CD4-positive, alpha-beta memory T cell (primary cell): ENCODE results near the gene DYNC2LI1. TPM values are rescaled to one million over a fixed set of nuclear protein-coding genes. Genes with fewer than 3 reads are reported as not detected.

Experiments
- CTCF ChIA-PET: fragments of 350-600 bp; sonication (Branson Sonifier 250); formaldehyde crosslinking; loops from one replicate; lab custom pipeline; 2021; ENCODE audit warnings: inconsistent platforms; ENCODE audit not compliant: partially characterized antibody; lab: Charles Lee
- POLR2A ChIA-PET: fragments of 350-600 bp; sonication (Branson Sonifier 250); formaldehyde crosslinking; loops from one replicate; lab custom pipeline; 2021; ENCODE audit not compliant: partially characterized antibody; lab: Charles Lee
- DNase-seq, 5 donors: peaks; one replicate each; pipeline versions ENCODE4 v3.0.0 to v3.0.0-alpha.2; 2020 to 2022; ENCODE audit warnings: mixed read lengths in 1 of 5
- H3K27ac ChIP-seq: one replicate; pipeline ENCODE4 v1.7.0; 2013; ENCODE audit warnings: low read depth, low read length
- H3K27me3 ChIP-seq: 2 replicates; pipeline ENCODE4 v1.7.0; 2013; ENCODE audit warnings: mild to moderate bottlenecking, low read length, moderate library complexity; ENCODE audit not compliant: insufficient read depth
- H3K36me3 ChIP-seq: 2 replicates; pipeline ENCODE4 v1.7.0; 2013; ENCODE audit warnings: mild to moderate bottlenecking, low read length, moderate library complexity; ENCODE audit not compliant: insufficient read depth
- H3K4me1 ChIP-seq: 2 replicates; pipeline ENCODE4 v1.7.0; 2013; ENCODE audit warnings: mild to moderate bottlenecking, low read length, moderate library complexity; ENCODE audit not compliant: insufficient read depth
- H3K4me3 ChIP-seq, 2 donors: one replicate each; pipeline ENCODE4 v1.7.0; 2013; ENCODE audit warnings: low read length in 2 of 2, mild to moderate bottlenecking in 1 of 2
- H3K9me3 ChIP-seq, 2 donors: one replicate each; pipeline ENCODE4 v1.7.0; 2013; ENCODE audit warnings: low read length in 2 of 2, control low read depth in 1 of 2; ENCODE audit not compliant: control insufficient read depth in 1 of 2
- H3K27ac Mint-ChIP-seq, 7 donors: one replicate each; pipeline ENCODE4 v1.8.0; 2020 to 2021; ENCODE audit warnings: mixed read lengths in 7 of 7, mild to moderate bottlenecking in 6 of 7, inconsistent platforms in 3 of 7, moderate library complexity in 3 of 7
- H3K27me3 Mint-ChIP-seq, 2 donors: one replicate each; pipeline ENCODE4 v1.8.0; 2020 to 2021; ENCODE audit warnings: mixed read lengths in 2 of 2
- H3K36me3 Mint-ChIP-seq, 2 donors: one replicate each; pipeline ENCODE4 v1.8.0; 2020 to 2021; ENCODE audit warnings: mixed read lengths in 2 of 2, inconsistent platforms in 1 of 2, mild to moderate bottlenecking in 1 of 2
- H3K4me1 Mint-ChIP-seq, 4 donors: one replicate each; pipeline ENCODE4 v1.8.0; 2020 to 2021; ENCODE audit warnings: mixed read lengths in 4 of 4, mild to moderate bottlenecking in 1 of 4
- H3K4me3 Mint-ChIP-seq, 8 donors: one replicate each; pipeline ENCODE4 v1.8.0; 2020 to 2021; ENCODE audit warnings: mixed read lengths in 8 of 8, mild to moderate bottlenecking in 7 of 8, moderate library complexity in 6 of 8, inconsistent platforms in 3 of 8
- H3K9me3 Mint-ChIP-seq, 8 donors: one replicate each; pipeline ENCODE4 v1.8.0; 2020 to 2021; ENCODE audit warnings: mixed read lengths in 8 of 8, mild to moderate bottlenecking in 5 of 8, inconsistent platforms in 3 of 8, moderate library complexity in 1 of 8
- intact Hi-C: fragments of 100-400 bp; cut with micrococcal nuclease; formaldehyde crosslinking; loops from one replicate; pipeline ENCODE4 v1.15.1; 2023
- polyA plus RNA-seq, 2 donors: library from polyadenylated mRNA; unstranded; fragments of 300-500 nt; fragmentation: Illumina TruSeq; gene quantifications; one replicate each; pipeline ENCODE4 v1.2.3, GENCODE V29; 2021
- total RNA-seq, 2 experiments: library from RNA; stranded (reverse); gene quantifications; one replicate each; pipeline ENCODE4 v1.2.3, GENCODE V29; 2021

The DYNC2LI1 gene
- total and polyA plus RNA-seq, 4 experiments from 2014 or later: 2.9 to 7.1 (median 4.5) TPM

- H3K4me1 Mint-ChIP-seq: no peaks in the 10 kb centered on the region
- no peak for DNase-seq
- H3K36me3 Mint-ChIP-seq: peaks cover 2 to 3% of the 10 kb centered on the region in 2 donors
- Histone ChIP-seq H3K27me3 (no peaks in the 10 kb centered on the region), H3K36me3 (no peaks in the 10 kb centered on the region), H3K4me1 (no peaks in the 10 kb centered on the region), H3K4me3 (no peak overlapping the region), H3K9me3 (no peaks in the 10 kb centered on the region), H3K27ac (no peak overlapping the region)
- ChIA-PET CTCF (no interaction called here), POLR2A (no interaction called here)
- H3K4me3 Mint-ChIP-seq: no peak overlapping the region
- H3K27me3 Mint-ChIP-seq: no peaks in the 10 kb centered on the region
- intact Hi-C loops: no loop called here
- H3K27ac Mint-ChIP-seq: no peak overlapping the region
- peaks cover 0 to 3% (median 0%) of the 10 kb centered on the region in 8 donors for H3K9me3 Mint-ChIP-seq
These were observed 39.1 kb downstream of the DYNC2LI1 start for GRCh38 chr2:43812947-43813346.

- no peaks in the 10 kb centered on the region for H3K9me3 ChIP-seq
- Mint-ChIP-seq H3K4me3 (no peak overlapping the region), H3K27ac (no peak overlapping the region), H3K9me3 (peaks cover 0 to 3% (median 0%) of the 10 kb centered on the region in 8 donors), H3K36me3 (peaks cover 2 to 3% of the 10 kb centered on the region in 2 donors), H3K27me3 (no peaks in the 10 kb centered on the region), H3K4me1 (no peaks in the 10 kb centered on the region)
- ChIA-PET POLR2A (no interaction called here), CTCF (no interaction called here)
- no peak overlapping the region for H3K27ac ChIP-seq
- H3K4me3 ChIP-seq: no peak overlapping the region
- H3K4me1 ChIP-seq: no peaks in the 10 kb centered on the region
- DNase-seq: no peak
- intact Hi-C loops: no loop called here
- H3K36me3 ChIP-seq: no peaks in the 10 kb centered on the region
- no peaks in the 10 kb centered on the region for H3K27me3 ChIP-seq
These were observed 40.9 kb downstream of the DYNC2LI1 start for GRCh38 chr2:43814711-43815110.

GRCh38 chr2:43818761-43819160, 44.9 kb downstream of the DYNC2LI1 start:
- no peak for DNase-seq
- no peak overlapping the region for H3K27ac ChIP-seq
- POLR2A ChIA-PET: no interaction called here
- H3K36me3 Mint-ChIP-seq: peaks cover 0 to 2% of the 10 kb centered on the region in 2 donors
- H3K9me3 ChIP-seq: no peaks in the 10 kb centered on the region
- H3K36me3 ChIP-seq: no peaks in the 10 kb centered on the region
- H3K4me1 Mint-ChIP-seq: no peaks in the 10 kb centered on the region
- CTCF ChIA-PET: no interaction called here
- H3K4me1 ChIP-seq: no peaks in the 10 kb centered on the region
- H3K4me3 Mint-ChIP-seq: no peak overlapping the region
- peaks cover 0 to 3% (median 0%) of the 10 kb centered on the region in 8 donors for H3K9me3 Mint-ChIP-seq
- no peak overlapping the region for H3K27ac Mint-ChIP-seq
- H3K4me3 ChIP-seq: no peak overlapping the region
- peaks cover 9 to 15% of the 10 kb centered on the region in 2 donors for H3K27me3 Mint-ChIP-seq
- intact Hi-C loops: no loop called here
- H3K27me3 ChIP-seq: no peaks in the 10 kb centered on the region

- H3K27me3 Mint-ChIP-seq: peaks cover 10 to 19% of the 10 kb centered on the region in 2 donors
- ChIA-PET POLR2A (no interaction called here), CTCF (no interaction called here)
- no peak overlapping the region for H3K27ac Mint-ChIP-seq
- H3K27ac ChIP-seq: no peak overlapping the region
- no peaks in the 10 kb centered on the region for H3K4me1 ChIP-seq
- no peaks in the 10 kb centered on the region for H3K4me1 Mint-ChIP-seq
- H3K36me3 Mint-ChIP-seq: peaks cover 0 to 2% of the 10 kb centered on the region in 2 donors
- H3K4me3 Mint-ChIP-seq: no peak overlapping the region
- peaks cover 0 to 3% (median 0%) of the 10 kb centered on the region in 8 donors for H3K9me3 Mint-ChIP-seq
- H3K4me3 ChIP-seq: no peak overlapping the region
- H3K36me3 ChIP-seq: no peaks in the 10 kb centered on the region
- H3K27me3 ChIP-seq: no peaks in the 10 kb centered on the region
- intact Hi-C loops: no loop called here
- no peaks in the 10 kb centered on the region for H3K9me3 ChIP-seq
- no peak for DNase-seq
These were observed 45.8 kb downstream of the DYNC2LI1 start for GRCh38 chr2:43819491-43820163.

GRCh38 chr2:43822839-43823238, 49.0 kb downstream of the DYNC2LI1 start:
- Mint-ChIP-seq H3K27me3 (peaks cover 15 to 26% of the 10 kb centered on the region in 2 donors), H3K4me3 (no peak overlapping the region), H3K4me1 (no peaks in the 10 kb centered on the region), H3K36me3 (no peaks in the 10 kb centered on the region), H3K9me3 (no peaks in the 10 kb centered on the region), H3K27ac (no peak overlapping the region)
- H3K36me3 ChIP-seq: no peaks in the 10 kb centered on the region
- H3K9me3 ChIP-seq: no peaks in the 10 kb centered on the region
- ChIA-PET POLR2A (no interaction called here), CTCF (no interaction called here)
- H3K4me3 ChIP-seq: no peak overlapping the region
- no peaks in the 10 kb centered on the region for H3K27me3 ChIP-seq
- DNase-seq: no peak
- no peaks in the 10 kb centered on the region for H3K4me1 ChIP-seq
- intact Hi-C loops: no loop called here
- no peak overlapping the region for H3K27ac ChIP-seq

- Histone ChIP-seq H3K27me3 (no peaks in the 10 kb centered on the region), H3K4me3 (no peak overlapping the region), H3K27ac (no peak overlapping the region), H3K36me3 (no peaks in the 10 kb centered on the region), H3K4me1 (no peaks in the 10 kb centered on the region), H3K9me3 (no peaks in the 10 kb centered on the region)
- H3K4me3 Mint-ChIP-seq: no peak overlapping the region
- H3K27ac Mint-ChIP-seq: no peak overlapping the region
- POLR2A ChIA-PET: no interaction called here
- H3K4me1 Mint-ChIP-seq: no peaks in the 10 kb centered on the region
- DNase-seq: no peak
- CTCF ChIA-PET: no interaction called here
- peaks cover 15 to 27% of the 10 kb centered on the region in 2 donors for H3K27me3 Mint-ChIP-seq
- intact Hi-C loops: no loop called here
- H3K9me3 Mint-ChIP-seq: no peaks in the 10 kb centered on the region
- no peaks in the 10 kb centered on the region for H3K36me3 Mint-ChIP-seq
These were observed 49.9 kb downstream of the DYNC2LI1 start for GRCh38 chr2:43823751-43824150.

GRCh38 chr2:43824512-43824911, 50.7 kb downstream of the DYNC2LI1 start:
- Mint-ChIP-seq H3K9me3 (no peaks in the 10 kb centered on the region), H3K4me1 (no peaks in the 10 kb centered on the region), H3K27me3 (peaks cover 18 to 27% of the 10 kb centered on the region in 2 donors), H3K4me3 (no peak overlapping the region), H3K36me3 (no peaks in the 10 kb centered on the region), H3K27ac (no peak overlapping the region)
- no peak for DNase-seq
- Histone ChIP-seq H3K4me3 (no peak overlapping the region), H3K4me1 (no peaks in the 10 kb centered on the region), H3K9me3 (no peaks in the 10 kb centered on the region), H3K27ac (no peak overlapping the region), H3K36me3 (no peaks in the 10 kb centered on the region), H3K27me3 (no peaks in the 10 kb centered on the region)
- CTCF ChIA-PET: no interaction called here
- intact Hi-C loops: no loop called here
- POLR2A ChIA-PET: no interaction called here
